IPS-NIHi11 (cell line): ENCODE data around the gene KITLG.
"Not testable (repeated sequence)": the region's sequence is repeated elsewhere in the genome, so short reads cannot be mapped to it uniquely, and the experiment has no call there.

Experiments
- DNase-seq: peaks from one replicate; pipeline ENCODE4 v3.0.0; 2012; ENCODE audit warnings: mixed read lengths, low spot score

The KITLG gene

DNA sequence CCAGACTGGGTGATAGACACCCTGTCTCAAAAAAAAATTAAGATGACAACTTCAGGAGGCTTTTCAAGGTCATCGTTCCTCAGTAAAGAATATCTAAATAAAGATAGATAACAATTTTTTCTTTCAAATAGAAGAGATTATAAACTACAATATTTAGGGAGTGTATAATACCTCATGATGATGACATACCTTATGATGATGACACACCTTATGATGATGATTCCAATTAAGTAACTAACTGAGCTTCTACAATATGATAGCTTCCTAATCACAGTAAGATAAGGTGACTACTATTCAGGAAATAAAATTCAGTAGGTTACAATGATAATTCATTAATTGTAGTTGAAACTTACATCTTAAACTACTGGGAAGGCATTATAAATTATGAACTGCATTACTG lies 40.4 kb downstream of the KITLG start:
- no peak for DNase-seq

DNA sequence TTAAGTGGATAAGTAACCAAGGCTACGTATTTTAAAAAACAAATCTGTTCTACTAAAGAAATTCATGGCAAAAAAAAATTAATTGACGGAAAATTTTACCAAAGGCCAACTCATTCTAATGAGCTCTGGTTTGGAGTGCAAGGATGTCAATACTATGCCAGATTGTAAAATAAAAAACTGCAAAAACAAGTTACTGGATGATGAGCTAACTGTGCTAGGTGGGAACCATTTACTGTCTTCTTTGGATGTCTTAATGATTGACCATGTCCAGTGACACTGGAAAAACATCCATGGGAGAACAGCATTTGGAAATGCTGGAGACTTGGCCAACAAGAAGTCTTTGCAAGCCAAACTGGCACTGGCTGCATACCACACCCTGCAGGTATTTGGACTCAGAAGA lies 41.6 kb downstream of the KITLG start:
- DNase-seq: no peak

DNA sequence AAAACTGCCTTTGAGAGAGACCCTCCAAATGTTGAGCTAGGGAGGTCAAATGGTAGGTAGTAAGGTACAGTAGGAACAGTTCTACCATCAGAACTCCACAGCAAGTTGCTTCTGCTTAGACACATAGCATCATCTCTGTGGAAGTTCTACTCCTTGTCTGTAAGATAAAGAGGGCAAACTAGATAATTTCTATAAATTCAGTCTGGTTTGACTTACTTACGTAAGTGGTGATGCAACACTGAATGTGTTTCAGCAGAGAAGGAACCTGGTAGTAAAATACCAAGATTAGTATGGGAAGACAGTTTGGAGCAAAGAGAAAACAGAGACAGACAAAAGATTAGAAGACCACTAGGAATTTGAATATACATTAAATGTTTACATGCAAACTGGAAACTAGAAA lies 42.0 kb downstream of the KITLG start:
- no peak for DNase-seq

DNA sequence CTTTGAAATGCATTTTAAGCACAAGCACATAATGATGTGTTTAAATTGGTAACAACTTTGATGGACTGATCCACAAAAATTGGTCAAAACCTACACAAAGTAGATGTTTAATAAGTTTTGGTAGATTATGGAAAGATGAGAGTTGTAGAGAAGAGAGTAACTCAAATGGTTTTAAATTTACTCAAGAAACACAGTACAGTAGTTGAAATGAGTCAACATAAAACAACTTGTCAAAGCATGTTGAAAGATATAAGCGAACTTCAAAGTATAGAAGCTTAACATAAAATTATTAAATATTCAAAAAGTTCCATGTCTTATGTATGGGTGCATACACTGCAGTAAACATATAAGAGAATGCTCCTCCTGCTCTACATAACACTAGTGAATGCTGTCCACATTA lies 49.4 kb downstream of the KITLG start:
- no peak for DNase-seq

DNA sequence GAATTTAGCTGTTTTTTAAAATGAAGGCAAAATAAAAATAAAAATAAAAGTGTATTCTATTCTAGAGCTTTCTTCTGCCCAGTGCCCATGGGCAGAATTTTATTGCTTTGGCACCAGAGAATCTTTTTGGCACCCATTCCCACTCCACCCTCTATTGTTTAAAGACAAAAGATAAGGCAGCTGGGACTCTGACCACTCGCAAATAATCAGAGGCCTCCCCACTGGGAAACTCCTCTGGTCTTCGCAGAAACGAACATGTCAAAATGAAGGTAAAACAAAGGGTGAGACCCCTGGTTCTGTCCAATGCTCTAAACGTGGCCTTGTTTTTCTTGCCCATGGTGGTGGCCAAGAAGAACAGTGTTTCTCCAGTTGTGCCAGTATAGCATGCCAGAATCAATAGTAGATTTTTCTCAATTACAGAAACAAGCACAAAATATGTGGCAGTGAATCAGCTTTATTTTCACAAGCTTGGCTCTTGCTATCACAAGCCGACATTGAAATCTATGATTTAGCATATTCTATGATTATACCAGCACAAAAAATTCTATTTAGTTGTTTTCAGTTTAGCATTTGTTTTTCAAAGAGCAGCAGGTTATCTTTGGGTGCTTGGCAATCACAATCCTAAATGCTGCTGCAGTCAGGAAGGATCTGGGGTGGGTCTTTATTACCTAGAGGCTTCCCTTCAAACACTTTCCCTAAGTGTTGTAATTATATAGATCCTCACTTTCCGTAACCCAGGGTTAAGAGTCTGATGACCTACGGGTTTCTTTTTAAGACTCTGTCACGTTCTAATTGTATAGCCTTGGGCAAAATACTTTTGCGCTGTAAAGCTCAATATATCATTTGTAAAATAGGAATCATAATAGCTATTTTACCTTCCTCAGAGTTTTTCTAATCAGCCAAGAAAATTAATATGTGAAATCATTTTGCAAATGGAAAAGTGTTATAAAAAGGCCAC lies 50.5 kb downstream of the KITLG start:
- no peak for DNase-seq

DNA sequence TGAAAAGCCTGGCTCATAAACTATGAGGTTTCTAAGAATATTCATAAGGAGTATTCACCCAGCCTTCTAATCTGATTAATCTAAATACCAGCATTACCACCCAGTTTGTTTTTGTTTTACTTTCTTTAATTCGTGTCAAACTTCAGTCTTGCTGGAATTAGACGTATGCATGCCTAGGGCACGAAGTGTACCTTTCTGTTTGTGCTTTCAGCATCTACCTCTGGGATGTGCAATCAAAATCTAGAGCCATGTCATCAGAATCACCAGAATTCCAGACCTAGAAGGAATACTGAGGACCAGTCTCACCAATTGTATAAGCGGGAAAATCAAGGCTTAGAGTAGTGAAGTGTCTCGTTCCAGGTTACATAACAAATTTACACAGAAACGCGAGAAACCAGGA lies 57.3 kb downstream of the KITLG start:
- no peak for DNase-seq

DNA sequence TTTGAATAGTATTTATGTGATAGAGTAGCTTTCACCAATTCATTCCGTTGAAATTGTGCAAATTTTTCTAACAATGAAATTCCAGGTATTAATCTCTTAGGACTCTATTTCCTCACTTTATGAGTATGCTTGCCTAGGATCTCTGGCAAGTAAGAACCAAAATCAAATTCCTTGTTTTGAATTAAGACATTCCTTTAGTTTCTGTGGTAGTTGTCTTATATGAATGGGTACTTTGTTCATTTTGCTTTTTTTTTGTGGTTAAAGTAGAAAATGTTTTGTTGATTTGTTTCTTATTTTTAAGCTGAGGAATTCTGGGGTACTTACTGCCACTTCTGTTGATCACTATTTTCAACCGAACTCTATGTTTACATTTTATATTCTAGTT lies 59.8 kb downstream of the KITLG start:
- no peak for DNase-seq

DNA sequence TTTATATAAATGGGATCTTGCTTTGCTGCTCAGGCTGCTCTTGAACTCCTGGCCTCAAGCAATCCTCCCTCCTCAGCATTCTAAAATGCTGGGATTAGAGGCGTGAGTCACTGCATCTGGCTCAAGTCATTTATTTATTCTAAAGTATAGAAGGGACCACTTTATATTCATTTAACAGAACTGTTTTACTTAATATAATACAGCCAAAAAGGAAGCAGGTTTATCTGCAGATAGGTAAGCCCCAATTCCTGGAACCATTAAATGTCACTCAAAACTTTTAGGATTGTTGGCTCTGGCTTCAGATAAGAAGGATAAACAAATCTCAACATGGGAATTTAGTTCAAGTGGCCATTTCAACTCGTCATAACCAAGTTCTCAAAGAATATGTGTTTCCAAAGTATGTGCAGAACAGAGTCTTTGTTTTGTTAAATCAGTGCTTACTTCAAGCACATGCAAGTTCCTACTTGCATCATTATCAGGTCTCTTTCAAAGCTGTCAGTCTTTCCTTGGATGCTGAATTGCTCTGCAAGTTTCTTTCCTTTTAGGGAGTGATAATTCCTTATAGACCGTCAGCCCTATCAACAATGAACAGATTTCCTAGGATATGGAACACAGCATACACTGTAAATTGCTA lies 60.4 kb downstream of the KITLG start:
- DNase-seq: no peak

DNA sequence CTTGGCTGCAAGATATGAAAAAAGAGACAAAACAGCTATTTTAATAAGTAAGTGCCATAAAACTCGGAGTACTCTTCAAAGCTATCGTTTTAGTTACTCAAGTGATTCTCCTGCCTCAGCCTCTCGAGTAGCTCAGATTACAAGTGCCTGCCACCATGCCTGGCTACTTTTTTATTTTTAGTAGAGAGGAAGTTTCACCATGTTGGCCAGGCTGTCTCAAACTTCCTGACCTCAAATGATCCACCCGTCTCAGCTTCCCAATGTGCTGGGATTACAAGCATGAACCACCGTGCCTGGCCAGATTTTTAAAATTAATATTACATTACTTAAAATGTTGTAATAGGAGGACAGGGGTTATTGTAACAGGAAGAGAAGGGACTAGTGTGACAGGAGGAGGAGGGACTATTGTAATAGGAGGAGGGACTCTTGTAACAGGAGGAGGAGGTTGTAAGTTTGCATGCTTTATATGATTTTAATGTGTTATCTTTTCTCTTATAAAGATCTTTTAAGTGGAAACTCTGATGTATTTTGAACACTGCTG lies 61.3 kb downstream of the KITLG start:
- no peak for DNase-seq

DNA sequence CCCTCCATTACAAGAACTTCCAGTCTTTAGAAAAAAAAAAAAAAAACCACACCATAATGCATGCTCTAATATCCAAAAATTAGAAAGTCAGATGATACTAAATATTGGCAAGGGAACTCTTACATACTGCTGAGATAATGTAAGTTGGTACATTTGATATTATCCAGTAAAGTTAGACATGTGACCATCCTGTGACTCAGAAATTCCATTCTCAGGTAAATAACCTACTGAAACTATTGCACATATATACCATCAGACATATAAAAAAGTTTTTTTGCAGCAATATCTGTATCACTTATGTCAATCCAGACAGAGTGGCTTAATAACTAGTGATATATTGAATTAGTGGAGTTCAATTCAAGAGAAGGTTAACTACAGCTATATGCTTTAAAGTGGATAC lies 63.5 kb downstream of the KITLG start:
- no peak for DNase-seq

DNA sequence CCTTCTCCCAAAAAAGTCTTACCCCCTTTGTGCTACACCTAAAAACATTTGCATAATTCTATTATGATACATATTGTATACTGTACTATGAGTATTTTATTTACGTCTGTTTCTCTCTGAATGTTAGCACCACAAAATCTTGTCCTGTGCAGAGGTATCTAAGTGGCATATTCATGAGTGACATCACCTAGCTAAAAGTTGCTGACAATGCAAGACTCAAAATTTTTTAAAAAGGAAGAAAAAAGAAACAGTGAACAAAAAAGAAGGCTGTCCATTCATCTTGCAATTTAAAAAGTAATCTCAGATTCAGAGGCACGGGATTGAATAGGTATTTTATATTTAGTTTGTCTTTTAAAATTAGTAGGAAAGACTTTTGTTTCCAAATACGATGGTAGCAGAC lies 69.4 kb downstream of the KITLG start:
- DNase-seq: no peak

DNA sequence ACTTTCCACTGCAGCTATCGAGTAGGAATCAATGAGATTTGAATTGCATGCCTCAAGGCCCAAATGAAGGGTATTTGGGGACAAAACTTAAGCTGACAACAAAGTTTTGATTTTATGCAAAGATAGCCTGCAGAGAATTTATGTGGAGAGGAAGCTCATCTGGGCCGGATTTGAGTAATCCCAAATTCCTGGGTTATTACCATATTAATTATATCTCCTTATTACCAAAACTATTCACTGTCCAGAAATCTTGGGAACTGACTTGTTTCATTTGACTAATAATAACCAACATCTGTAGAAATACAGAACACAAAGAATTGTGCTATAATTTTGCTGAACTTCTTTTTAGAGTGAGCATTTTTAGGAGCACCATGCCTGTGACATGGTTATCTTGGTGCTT lies 70.4 kb downstream of the KITLG start:
- DNase-seq: no peak

DNA sequence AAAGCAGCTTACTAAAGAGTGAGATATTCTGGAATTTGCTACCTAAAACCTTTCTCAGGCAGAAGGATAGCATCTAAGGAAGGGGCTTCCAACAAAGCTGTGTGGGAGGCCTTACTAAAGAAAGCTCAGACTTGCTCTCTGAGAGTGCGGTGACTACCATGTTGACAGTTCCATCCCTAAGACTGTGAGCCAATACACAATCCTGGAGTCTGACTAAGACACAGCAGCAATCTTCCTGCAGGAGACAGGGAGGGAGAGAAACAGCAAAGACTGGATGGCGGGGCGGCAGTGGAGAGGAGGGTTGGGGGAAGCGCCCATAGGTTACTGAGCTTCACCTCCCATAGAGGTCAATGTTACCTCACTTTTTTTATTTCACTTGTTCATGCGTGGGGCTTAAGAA lies 70.9 kb downstream of the KITLG start:
- no peak for DNase-seq

DNA sequence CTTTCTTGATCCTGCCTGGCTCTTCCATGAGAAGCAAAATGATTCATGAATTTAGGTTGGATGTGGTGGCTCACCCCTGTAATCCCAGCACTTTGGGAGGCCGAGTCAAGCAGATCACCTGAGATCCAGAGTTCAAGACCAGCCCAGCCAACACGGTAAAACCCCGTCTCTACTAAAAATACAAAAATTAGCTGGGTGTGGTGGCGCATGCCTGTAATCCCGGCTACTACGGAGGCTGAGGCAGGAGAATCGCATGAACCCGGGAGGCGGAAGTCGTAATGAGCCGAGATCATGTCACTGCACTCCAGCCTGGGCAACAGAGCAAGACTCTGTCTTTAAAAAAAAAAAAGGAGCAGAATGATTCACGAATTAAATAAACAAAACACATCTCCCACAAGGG lies 72.4 kb downstream of the KITLG start:
- DNase-seq: not testable (repeated sequence)

DNA sequence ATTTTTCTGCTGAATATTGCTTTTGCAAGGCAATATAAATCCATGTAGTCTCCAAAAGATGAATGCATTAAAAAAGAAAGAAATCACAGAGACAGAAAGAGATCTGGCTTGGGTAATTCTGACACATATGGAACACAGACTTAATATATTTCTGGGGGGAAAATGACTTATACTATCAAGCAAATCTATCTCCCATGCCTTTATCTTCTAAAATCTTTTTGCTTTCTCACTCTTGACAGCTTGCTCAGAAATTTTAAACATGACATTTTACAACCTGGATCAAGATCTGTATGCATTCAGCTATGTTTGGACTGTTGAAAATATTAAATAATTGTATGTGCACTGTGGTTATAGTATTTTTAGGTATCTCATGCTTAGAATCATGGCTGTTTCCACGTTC lies 73.0 kb downstream of the KITLG start:
- no peak for DNase-seq

DNA sequence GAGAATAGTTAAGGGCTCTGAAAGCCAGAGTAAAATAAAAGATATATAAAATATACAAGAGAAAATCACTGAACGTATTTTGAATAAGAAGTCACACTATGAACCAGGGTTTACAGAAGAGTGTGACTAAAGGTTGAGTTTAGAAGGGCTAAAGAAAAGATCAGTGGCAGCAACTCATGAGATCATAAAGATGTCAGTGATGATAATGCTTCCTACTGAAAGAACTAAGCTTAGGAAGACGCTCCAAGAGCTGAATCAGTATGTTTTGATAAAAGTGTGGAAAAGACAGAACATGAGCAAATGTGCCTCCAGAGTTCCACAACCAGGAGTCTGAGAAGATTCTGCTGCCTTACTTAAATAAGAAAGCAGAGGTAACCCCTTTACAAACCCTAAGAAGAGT lies 74.6 kb downstream of the KITLG start:
- DNase-seq: no peak

DNA sequence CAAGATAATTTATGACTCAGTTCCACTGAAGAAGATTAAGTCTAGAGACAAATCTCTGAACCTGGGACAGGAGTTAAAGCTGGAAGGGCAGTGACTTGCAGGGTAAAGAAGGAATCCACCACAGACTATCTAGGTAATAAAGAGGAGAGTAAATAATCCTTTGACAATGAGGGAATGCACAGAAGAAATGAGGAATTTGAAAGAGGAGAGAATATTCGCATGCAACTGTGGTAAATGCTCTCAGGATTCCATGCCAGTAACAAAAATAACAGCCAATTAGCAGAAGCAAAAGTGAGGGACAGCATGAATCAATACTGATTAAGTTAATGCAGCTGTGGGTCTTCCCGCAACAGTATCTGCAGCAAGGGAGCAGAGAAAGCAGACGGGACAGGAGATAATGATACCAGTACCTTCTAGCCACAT lies 77.0 kb downstream of the KITLG start:
- no peak for DNase-seq

DNA sequence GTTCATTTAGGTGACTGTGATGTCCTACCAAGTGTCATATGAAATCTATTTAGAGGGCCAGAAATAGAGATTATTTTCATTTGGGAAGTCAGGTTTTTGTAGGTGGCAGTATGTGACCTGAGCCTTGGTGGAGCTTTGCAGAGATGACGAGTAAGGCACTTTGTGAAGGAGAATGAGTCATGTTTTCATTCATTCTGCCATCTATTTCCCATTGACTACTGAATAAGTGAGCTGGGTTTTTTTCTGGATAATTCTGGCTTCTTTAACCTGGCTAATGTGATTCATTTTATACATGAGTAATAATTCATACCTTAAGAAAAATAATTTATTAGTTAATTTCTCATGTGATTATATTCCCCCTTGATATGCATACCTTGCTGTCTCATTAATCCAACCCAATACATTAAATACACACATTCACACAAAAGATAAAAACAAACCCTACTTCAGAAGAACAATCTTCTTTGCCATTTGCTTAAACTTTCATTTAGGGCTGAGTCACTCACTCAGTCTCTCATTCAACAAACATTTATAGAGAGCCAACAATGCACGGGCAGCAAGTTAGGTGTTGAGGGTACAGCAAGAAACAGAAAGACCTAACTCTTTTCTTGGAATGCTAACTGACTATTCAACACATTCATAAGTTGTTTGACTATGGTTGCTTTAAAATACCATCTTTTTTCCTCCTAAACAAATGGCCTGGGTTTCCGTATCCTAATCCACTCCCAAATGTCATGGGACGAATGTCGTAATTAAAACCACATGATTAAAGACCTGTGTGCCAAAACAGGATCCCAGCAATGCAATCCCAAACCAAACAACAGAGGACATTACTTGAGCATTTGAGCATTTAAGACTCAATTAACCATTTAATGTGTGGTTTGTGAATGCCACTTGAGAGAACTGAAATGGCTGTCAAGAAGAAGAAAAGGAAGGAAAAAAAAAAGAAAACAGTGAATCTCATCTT lies 78.0 kb downstream of the KITLG start:
- no peak for DNase-seq

DNA sequence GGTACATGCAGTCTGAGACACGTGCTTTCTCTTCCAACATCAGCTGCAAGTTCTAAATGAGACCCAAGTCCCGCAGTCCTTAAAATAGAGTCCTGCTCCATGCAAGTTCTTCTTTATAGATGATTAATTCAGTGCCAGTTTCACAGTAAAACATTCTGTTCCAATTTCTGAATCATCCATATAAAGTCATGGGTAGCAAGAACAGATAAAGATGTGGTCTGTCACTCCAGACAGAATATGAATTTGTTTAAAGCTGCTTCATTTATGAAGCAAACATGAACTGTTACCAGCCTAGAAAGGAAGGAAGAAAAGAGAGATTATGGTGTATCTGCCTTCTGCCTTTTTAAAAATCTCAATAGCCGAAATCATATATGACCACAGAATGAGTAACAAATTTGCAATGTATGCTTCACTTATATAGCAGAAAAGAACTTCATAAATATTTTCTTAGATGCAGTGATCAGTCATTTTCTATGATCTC lies 83.3 kb downstream of the KITLG start:
- DNase-seq: no peak

DNA sequence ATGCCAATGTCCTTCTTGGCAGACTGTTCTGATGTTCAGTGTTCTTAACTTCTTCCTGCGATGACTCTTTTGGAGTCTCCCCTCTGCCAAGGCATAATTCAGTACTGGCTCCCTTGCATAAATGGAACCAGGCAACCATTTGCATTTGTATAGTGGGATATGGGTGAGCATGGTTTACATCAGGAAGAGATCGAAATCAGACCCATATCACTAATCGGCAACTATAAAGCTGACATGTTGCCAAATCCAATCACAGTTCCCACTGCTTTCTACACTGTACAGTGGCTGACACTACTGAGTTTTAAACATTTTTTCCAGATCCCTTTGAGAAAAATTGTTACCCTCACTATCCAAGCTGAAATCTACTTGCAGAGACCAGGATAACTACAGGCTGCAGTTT lies 83.8 kb downstream of the KITLG start:
- DNase-seq: no peak

DNA sequence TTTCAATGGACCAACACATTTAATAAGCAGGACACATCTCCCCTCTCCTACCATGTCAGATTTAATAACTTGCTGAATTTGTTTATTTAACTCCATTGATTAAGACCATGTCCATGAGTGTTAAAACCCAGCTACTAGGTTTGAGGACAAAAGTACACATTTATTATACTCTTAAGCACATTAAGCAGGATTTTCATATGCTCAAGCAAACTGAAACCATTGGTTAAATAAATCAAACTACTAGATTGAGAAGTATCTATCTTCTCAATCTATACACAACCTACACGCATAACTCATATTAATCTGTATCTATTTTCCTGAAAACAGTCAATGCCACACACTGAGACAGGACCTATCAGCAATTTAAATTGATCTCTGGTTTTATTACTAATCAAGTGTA lies 85.2 kb downstream of the KITLG start:
- no peak for DNase-seq

DNA sequence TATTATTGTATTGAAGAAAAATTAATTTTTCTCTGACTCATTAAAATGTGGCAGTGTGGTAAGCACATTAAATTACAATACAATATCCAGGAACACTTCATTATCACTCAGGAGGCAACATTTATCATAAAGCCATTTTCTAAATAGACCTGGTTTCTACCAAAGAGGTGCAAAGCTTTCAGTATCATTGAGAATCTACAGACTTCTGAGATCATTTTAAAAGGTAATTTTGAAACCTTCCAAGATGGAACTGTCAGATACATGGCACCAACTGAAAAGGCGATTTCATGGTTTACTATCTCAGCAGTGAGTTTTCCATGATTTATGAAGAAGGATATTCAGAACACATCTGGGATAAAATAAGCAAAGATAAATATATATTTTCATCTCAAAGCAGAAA lies 85.8 kb downstream of the KITLG start:
- DNase-seq: no peak
